ENCODE results near the gene PTGES2.

Gene PTGES2

DNA sequence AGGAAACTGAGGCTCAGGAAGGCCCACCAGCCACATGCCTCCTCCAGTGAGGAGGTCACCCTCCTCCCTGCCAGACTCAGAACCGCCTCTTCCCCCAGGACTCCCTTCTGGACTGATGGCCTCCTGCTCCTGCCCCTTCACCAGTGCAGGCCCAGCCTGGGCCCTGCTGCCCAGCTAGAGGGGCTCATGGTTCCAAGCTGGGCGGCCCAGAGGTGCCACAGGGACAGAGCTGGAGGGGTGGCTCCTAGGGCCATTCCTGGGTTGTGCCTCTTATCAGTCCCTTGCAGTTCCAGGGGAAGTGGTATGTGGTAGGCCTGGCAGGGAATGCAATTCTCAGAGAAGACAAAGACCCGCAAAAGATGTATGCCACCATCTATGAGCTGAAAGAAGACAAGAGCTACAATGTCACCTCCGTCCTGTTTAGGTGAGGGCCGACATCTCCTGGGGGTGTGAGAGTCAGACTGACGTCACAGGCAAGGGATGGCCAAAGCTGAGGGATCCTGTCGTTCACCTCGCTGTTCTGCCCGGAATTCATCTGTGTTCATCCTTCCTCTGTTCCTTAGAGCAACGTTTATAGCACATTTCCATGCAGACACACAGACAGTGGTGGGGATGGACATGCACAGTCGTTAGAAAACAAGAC lies 22.5 kb upstream of the PTGES2 start:
- DNase-seq (ENCODE audit: low read depth, low spot score), result no peak
- TF ChIP-seq, protein P1, sequence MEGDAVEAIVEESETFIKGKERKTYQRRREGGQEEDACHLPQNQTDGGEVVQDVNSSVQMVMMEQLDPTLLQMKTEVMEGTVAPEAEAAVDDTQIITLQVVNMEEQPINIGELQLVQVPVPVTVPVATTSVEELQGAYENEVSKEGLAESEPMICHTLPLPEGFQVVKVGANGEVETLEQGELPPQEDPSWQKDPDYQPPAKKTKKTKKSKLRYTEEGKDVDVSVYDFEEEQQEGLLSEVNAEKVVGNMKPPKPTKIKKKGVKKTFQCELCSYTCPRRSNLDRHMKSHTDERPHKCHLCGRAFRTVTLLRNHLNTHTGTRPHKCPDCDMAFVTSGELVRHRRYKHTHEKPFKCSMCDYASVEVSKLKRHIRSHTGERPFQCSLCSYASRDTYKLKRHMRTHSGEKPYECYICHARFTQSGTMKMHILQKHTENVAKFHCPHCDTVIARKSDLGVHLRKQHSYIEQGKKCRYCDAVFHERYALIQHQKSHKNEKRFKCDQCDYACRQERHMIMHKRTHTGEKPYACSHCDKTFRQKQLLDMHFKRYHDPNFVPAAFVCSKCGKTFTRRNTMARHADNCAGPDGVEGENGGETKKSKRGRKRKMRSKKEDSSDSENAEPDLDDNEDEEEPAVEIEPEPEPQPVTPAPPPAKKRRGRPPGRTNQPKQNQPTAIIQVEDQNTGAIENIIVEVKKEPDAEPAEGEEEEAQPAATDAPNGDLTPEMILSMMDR (IDR thresholded peaks at IDR 0.05; ENCODE audit: low read depth, low read length), result no peak
- H3K4me3 ChIP-seq (ENCODE audit: low read depth, low read length), result no peak overlapping the region
- in situ Hi-C loops (cut with HindIII; ENCODE audit: low sequenced_read_pairs), result no loop called here

DNA sequence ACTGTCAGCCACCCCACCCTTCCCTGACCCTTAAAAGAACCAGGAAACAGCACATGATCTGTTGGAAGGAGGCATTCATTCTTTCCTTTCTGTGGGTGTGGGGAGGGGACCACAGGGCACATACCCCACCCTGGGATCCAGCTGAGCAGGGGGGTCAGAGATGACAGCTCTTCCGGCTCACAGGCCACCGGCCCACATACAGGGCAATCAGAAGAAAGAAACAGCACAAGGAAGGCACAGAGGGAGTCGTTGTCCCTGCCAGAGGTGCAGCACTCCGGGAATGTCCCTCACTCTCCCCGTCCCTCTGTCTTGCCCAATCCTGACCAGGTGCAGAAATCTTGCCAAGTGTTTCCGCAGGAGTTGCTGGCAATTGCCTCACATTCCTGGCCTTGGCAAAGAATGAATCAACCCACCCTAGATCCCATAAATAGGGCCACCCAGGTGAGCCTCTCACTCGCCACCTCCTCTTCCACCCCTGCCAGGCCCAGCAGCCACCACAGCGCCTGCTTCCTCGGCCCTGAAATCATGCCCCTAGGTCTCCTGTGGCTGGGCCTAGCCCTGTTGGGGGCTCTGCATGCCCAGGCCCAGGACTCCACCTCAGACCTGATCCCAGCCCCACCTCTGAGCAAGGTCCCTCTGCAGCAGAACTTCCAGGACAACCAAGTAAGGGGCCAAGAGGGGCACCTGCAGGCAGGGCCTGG lies 21.6 kb upstream of the PTGES2 start, which contains the start of gene LCN2:
TSS of gene LCN2 (plus strand) at position 453 of the 701 bp plus-strand sequence. CDS start at position 526, 73 bp downstream.
- TF ChIP-seq, protein P1 (IDR thresholded peaks at IDR 0.05; ENCODE audit: low read depth, low read length), result no peak
- in situ Hi-C loops (cut with HindIII; ENCODE audit: low sequenced_read_pairs), result no loop called here
- no peak within 1 kb of the TSS for H3K4me3 ChIP-seq (ENCODE audit: low read depth, low read length)
- no peak for DNase-seq (ENCODE audit: low read depth, low spot score)

DNA sequence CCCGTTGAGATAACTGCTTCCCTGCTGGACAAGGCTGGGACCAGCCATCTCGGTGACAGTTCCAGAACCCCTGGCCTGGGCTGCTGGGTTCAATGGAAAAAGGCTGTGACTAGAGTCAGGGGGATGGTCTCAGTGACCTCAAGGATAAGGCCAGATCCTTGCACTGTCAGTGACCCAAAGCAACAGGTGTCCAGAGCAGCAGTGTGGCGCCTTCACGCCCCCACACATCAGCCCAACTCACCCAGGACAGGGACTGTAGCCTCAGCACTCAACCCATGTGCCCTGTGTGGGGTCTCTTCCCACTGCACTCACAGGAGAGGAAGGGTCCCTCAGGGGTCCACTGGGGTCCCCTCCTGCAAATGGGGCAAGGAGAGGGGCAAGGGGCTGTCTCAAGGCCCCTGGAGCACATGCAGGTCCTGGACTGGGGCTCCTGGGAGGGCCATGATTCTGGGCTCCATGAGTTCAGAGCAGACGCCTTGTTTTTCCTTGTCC lies 21.0 kb upstream of the PTGES2 start:
- DNase-seq (ENCODE audit: low read depth, low spot score), result no peak
- TF ChIP-seq, protein P1 (IDR thresholded peaks at IDR 0.05; ENCODE audit: low read depth, low read length), result no peak
- in situ Hi-C loops (cut with HindIII; ENCODE audit: low sequenced_read_pairs), result no loop called here
- no peak overlapping the region for H3K4me3 ChIP-seq (ENCODE audit: low read depth, low read length)

DNA sequence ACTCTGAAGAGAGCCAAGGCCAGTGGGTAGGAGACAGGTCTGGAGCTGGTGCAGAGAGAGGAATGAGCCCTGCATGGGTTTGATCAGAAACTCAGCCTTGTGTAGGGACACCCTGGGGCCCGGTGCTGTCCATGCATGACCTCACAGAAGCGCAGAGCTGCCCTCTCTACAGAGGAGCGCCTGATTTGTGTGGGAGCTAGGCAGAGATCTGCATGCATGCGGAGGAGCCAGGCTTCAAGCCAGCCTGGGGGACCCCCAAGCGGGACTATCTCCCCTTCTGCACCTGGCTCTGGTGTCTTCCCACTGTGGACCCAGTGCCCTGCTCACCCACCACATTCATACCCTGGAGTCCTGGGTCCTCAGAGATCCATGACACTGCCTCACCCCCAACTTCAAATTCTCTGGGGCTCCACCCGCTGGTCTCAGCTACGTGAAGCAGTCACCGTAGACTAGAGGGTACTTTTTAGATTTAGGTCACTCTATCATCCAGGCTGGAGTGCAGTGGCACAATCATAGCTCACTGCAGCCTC lies 19.1 kb upstream of the PTGES2 start:
- DNase-seq (ENCODE audit: low read depth, low spot score), result no peak
- TF ChIP-seq, protein P1 (IDR thresholded peaks at IDR 0.05; ENCODE audit: low read depth, low read length), result no peak
- no peak overlapping the region for H3K4me3 ChIP-seq (ENCODE audit: low read depth, low read length)
- in situ Hi-C loops (cut with HindIII; ENCODE audit: low sequenced_read_pairs), result no loop called here

DNA sequence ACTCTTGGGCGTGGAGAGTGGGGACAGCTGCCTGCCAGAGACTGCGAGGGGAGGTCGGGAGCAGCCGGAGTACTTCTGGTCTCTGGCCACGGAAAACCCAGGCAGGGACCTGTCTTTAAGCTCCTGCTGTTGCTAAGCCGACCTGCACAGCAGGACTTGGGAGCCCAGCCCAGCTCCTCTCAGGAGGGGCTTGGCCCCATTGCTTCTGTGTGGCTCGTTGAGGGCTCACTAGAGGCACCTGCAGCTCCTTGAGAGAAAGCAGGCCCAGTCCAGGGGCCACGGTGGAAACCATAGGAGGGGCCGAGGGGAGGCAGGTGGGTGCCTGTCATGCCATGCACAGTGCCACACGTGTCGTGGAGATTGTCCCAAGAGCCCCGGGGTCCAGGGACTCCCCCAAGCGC lies 18.4 kb upstream of the PTGES2 start:
- in situ Hi-C loops (cut with HindIII; ENCODE audit: low sequenced_read_pairs), result no loop called here
- TF ChIP-seq, protein P1 (IDR thresholded peaks at IDR 0.05; ENCODE audit: low read depth, low read length), result no peak
- no peak overlapping the region for H3K4me3 ChIP-seq (ENCODE audit: low read depth, low read length)
- DNase-seq (ENCODE audit: low read depth, low spot score), result no peak

DNA sequence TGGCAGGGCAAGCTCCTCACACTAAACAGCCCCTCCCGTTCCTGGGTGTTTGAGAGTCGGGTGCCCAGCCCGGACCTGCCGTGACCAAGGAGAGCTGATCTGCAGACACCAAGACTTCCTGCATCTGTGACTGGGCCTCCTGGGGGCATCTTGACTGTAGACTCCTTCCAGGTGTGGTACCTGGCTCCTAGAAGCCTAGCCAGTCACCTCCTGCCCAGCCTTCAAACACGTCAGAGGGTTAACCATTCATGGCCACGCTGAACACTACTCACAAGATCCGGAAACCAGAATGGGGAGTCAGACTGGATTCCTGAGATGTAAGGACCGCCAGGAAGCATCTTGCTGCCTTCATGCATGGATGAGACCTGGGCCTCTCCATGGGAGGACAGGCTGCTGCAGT lies 18.0 kb upstream of the PTGES2 start:
- TF ChIP-seq, protein P1 (IDR thresholded peaks at IDR 0.05; ENCODE audit: low read depth, low read length), result no peak
- no peak overlapping the region for H3K4me3 ChIP-seq (ENCODE audit: low read depth, low read length)
- in situ Hi-C loops (cut with HindIII; ENCODE audit: low sequenced_read_pairs), result no loop called here
- DNase-seq (ENCODE audit: low read depth, low spot score), result no peak

Data from astrocyte of the spinal cord (primary cell).